ENCODE measurements around the gene PPFIA4.

DNA sequence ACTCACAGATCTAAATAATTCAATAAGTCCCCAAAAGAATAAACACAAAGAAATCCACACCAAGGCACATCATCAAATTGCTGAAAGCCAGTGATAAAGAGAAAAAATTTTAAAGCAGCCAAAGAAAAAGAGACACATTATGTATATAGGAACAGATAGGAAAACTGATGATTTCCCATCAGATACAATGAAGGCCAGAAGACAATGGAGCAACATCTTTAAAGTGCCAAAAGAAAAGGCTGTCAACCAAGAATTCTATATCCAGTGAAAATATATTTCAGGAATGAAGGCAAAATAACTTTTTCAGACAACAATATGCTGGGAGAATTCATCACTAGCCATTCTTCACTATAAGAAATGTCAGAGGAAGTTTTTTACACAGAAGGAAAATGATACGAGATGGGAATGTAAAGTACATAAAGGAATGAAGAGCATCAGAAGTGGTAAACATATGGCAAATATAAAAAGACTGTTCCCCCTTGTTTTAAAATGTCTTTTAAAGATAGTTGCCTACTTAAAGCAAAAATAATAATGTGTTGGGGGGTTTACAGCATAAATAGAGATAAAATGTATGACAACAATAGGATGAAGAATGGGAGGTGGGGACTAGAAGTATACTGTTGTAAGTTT lies 68.9 kb downstream of the PPFIA4 start:
- TF ChIP-seq, protein P1, sequence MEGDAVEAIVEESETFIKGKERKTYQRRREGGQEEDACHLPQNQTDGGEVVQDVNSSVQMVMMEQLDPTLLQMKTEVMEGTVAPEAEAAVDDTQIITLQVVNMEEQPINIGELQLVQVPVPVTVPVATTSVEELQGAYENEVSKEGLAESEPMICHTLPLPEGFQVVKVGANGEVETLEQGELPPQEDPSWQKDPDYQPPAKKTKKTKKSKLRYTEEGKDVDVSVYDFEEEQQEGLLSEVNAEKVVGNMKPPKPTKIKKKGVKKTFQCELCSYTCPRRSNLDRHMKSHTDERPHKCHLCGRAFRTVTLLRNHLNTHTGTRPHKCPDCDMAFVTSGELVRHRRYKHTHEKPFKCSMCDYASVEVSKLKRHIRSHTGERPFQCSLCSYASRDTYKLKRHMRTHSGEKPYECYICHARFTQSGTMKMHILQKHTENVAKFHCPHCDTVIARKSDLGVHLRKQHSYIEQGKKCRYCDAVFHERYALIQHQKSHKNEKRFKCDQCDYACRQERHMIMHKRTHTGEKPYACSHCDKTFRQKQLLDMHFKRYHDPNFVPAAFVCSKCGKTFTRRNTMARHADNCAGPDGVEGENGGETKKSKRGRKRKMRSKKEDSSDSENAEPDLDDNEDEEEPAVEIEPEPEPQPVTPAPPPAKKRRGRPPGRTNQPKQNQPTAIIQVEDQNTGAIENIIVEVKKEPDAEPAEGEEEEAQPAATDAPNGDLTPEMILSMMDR (IDR thresholded peaks at IDR 0.05 in 2 of 3, conservative IDR thresholded peaks at IDR 0.05 in 1 of 3; ENCODE audit: borderline replicate concordance in 1 of 3, insufficient read depth in 1 of 3, low read depth in 2 of 3, low read length in 2 of 3), result no peak
- TF ChIP-seq EZH2 (IDR thresholded peaks at IDR 0.05) (no peak), JUND (IDR thresholded peaks at IDR 0.05) (no peak), POLR2A (IDR thresholded peaks at IDR 0.05; ENCODE audit: borderline replicate concordance, extremely low read depth, insufficient read depth, insufficient read length) (no peak), POLR2AphosphoS5 (IDR thresholded peaks at IDR 0.05; ENCODE audit: low read depth, low read length) (no peak), SP1 (IDR thresholded peaks at IDR 0.05; ENCODE audit: low read depth) (no peak), FOSL1 (IDR thresholded peaks at IDR 0.05; ENCODE audit: low read depth) (no peak), CEBPB (IDR thresholded peaks at IDR 0.05; ENCODE audit: low read depth) (no peak), SIN3A (IDR thresholded peaks at IDR 0.05; ENCODE audit: low read depth) (no peak), ZNF274 (IDR thresholded peaks at IDR 0.05; ENCODE audit: low read depth, low read length) (no peak)
- TF ChIP-seq, protein P2, sequence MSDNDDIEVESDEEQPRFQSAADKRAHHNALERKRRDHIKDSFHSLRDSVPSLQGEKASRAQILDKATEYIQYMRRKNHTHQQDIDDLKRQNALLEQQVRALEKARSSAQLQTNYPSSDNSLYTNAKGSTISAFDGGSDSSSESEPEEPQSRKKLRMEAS (IDR thresholded peaks at IDR 0.05), result no peak
- TF ChIP-seq, protein P3, sequence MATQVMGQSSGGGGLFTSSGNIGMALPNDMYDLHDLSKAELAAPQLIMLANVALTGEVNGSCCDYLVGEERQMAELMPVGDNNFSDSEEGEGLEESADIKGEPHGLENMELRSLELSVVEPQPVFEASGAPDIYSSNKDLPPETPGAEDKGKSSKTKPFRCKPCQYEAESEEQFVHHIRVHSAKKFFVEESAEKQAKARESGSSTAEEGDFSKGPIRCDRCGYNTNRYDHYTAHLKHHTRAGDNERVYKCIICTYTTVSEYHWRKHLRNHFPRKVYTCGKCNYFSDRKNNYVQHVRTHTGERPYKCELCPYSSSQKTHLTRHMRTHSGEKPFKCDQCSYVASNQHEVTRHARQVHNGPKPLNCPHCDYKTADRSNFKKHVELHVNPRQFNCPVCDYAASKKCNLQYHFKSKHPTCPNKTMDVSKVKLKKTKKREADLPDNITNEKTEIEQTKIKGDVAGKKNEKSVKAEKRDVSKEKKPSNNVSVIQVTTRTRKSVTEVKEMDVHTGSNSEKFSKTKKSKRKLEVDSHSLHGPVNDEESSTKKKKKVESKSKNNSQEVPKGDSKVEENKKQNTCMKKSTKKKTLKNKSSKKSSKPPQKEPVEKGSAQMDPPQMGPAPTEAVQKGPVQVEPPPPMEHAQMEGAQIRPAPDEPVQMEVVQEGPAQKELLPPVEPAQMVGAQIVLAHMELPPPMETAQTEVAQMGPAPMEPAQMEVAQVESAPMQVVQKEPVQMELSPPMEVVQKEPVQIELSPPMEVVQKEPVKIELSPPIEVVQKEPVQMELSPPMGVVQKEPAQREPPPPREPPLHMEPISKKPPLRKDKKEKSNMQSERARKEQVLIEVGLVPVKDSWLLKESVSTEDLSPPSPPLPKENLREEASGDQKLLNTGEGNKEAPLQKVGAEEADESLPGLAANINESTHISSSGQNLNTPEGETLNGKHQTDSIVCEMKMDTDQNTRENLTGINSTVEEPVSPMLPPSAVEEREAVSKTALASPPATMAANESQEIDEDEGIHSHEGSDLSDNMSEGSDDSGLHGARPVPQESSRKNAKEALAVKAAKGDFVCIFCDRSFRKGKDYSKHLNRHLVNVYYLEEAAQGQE (IDR thresholded peaks at IDR 0.05; ENCODE audit: low read depth), result no peak

Measured in HCT116 (cell line).